HG03521 (cell line): ENCODE results near the gene MAU2.

ENCODE experiments used
- ATAC-seq: cut with Tn5 transposase; IDR thresholded peaks from one replicate; pipeline ENCODE4 v1.9.1; 2021; ENCODE audit warnings: mild to moderate bottlenecking, moderate library complexity; ENCODE audit not compliant: unreplicated experiment

MAU2 gene

DNA sequence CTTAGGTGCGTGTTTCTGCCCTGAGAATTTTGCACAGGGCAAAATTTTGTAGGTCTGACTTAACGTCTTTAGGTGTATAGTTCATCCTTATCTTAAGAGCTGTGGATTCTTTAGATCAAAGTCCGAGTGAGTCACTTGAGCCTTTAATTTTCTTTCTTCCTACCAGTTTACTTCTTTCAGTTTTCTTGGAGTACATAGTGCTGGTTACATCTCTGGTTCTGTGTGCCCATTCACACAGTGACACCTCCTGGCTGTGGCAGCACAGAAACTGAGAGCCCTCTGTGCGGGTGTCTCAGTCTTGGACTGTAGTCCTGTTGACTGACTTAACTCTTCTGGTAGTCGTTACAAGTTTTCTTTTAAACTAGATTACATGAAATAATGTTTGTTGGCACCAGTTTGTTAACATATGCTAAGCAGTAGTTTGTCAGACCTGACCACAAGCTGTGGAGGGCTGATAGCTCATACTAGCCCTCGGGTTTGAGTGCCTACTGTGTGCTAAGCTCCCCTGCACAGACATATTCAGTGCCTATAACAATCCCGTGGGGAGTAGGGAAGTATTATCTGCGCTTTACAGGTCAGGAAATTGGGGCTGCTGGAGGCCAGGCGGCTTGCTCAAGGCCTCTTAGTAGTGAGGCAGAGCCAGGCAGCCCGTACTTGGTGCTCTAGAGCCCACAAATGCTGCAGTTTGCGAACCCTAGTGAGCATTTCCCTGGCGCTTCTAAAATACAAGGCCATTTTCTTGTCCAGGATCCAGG, 86.4 kb downstream of the MAU2 start:
- no peak for ATAC-seq

GRCh38 chr19:19407633-19407930, 87.0 kb downstream of the MAU2 start:
- ATAC-seq = no peak
